Astrocyte of the spinal cord (primary cell): ENCODE data around the gene LIPA.
"Not testable (repeated sequence)": the region's sequence is repeated elsewhere in the genome, so short reads cannot be mapped to it uniquely, and the experiment has no call there.

Experiments used
- DNase-seq: peaks from one replicate; pipeline ENCODE4 v3.0.0; 2011; ENCODE audit warnings: low read depth, low spot score
- H3K4me3 ChIP-seq: 2 replicates; pipeline ENCODE4 v1.5.1; 2011; ENCODE audit warnings: low read depth, mild to moderate bottlenecking, low read length, moderate library complexity
- CTCF ChIP-seq: IDR thresholded peaks from 2 replicates; pipeline ENCODE4 v1.5.1; 2012; ENCODE audit warnings: low read depth, mild to moderate bottlenecking, low read length, inconsistent platforms
- in situ Hi-C: cut with HindIII; loops from 2 replicates; pipeline ENCODE4 v1.10.0; 2017; ENCODE audit warnings: low sequenced_read_pairs

Gene LIPA

GRCh38 chr10:89206402-89207180, 45.0 kb downstream of the LIPA start:
- in situ Hi-C loops: no loop called here
- TF ChIP-seq CTCF: no peak
- DNase-seq: no peak
- peak overlapping the region; percentile 39 for H3K4me3 ChIP-seq

- DNase-seq: no peak
- no peak overlapping the region for H3K4me3 ChIP-seq
- in situ Hi-C loops: no loop called here
- no peak for TF ChIP-seq CTCF
Measured at GRCh38 chr10:89204621-89205185, 46.9 kb downstream of the LIPA start.

GRCh38 chr10:89203237-89203636, 48.3 kb downstream of the LIPA start:
- DNase-seq: no peak
- TF ChIP-seq CTCF: no peak
- H3K4me3 ChIP-seq: no peak overlapping the region
- in situ Hi-C loops: no loop called here

GRCh38 chr10:89202033-89202425, 49.5 kb downstream of the LIPA start:
- in situ Hi-C loops: no loop called here
- DNase-seq: no peak
- TF ChIP-seq CTCF: no peak

GRCh38 chr10:89201345-89202032, 50.1 kb downstream of the LIPA start:
- in situ Hi-C loops: no loop called here
- TF ChIP-seq CTCF: no peak
- no peak overlapping the region for H3K4me3 ChIP-seq
- DNase-seq: no peak

More at GRCh38 chr10:89202033-89202425, 49.5 kb downstream of the LIPA start:
- H3K4me3 ChIP-seq: no peak overlapping the region

GRCh38 chr10:89197473-89197872, 54.1 kb downstream of the LIPA start:
- no peak for DNase-seq
- TF ChIP-seq CTCF: no peak
- H3K4me3 ChIP-seq: no peak overlapping the region
- in situ Hi-C loops: no loop called here

- in situ Hi-C loops, DNase-seq, H3K4me3 ChIP-seq: not testable (repeated sequence)
Measured at GRCh38 chr10:89191301-89191700, 60.3 kb downstream of the LIPA start.
